HG03045 (cell line): ENCODE results near the gene C1orf35.

ENCODE experiments used
- ATAC-seq: cut with Tn5 transposase; IDR thresholded peaks from one replicate; pipeline ENCODE4 v1.9.1; 2021; ENCODE audit warnings: mild to moderate bottlenecking, moderate library complexity; ENCODE audit not compliant: unreplicated experiment

The C1orf35 gene

DNA sequence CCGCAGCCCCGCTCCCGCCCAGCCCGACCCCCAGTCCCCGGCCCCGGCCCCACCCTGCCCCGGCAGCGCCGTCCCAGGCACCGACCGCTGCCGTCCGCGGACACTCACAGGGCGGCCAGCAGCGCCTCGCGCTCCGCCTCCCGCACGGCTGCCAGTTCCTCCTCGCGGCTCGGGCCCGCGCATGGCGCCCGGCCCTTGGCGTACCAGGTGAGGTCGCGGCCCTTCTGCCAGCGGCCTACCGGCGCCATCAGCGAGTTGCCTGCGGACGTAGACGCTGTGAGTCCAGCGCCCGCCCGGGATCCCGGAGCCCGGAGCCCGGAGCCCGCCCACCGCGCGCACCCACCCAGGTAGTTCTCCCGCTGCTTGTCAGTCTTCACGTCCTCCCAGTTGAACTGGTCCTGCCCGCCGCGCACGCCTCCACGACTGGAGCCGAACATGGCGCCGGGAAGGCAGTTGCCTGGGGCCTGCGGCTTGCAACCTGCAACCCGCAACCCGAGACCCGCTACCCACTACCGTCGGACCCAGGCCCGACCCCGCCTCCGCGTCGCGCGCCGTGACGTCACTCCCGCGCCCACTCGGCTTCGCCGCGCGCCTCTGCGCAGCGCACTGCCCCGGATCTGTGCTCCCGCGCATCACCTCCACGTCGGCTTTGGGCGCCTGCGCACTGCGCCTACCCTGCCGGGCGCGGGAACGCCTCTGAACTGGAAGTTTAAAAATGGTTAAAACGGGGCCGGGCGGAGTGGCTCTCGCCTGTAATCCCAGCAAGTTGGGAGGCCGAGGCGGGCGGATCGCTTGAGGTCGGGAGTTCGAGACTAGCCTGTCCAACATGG is at the start of gene C1orf35:
Gene C1orf35 (minus strand): TSS at position 535 of the 830 bp plus-strand sequence. CDS start 98 bp downstream, at position 437.
- peak; percentile 68 for ATAC-seq

DNA sequence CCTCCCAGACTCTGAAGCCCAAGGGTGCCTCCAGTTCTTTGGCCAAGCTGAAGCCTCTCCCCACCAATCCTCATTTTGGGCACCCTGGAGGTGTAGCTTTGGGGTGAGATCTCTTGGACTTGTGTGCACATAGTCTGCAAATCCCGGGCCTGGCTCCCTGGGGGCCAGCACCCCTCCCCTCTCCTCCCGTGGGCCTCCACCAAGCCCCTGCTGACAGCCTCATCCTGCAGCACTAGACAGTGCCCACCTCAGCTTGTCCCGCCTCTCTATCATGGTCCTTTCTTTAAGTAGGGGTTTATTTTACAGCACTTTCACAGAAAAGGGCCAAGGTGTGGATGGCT is 49.8 kb upstream of the C1orf35 start:
- ATAC-seq, result no peak

DNA sequence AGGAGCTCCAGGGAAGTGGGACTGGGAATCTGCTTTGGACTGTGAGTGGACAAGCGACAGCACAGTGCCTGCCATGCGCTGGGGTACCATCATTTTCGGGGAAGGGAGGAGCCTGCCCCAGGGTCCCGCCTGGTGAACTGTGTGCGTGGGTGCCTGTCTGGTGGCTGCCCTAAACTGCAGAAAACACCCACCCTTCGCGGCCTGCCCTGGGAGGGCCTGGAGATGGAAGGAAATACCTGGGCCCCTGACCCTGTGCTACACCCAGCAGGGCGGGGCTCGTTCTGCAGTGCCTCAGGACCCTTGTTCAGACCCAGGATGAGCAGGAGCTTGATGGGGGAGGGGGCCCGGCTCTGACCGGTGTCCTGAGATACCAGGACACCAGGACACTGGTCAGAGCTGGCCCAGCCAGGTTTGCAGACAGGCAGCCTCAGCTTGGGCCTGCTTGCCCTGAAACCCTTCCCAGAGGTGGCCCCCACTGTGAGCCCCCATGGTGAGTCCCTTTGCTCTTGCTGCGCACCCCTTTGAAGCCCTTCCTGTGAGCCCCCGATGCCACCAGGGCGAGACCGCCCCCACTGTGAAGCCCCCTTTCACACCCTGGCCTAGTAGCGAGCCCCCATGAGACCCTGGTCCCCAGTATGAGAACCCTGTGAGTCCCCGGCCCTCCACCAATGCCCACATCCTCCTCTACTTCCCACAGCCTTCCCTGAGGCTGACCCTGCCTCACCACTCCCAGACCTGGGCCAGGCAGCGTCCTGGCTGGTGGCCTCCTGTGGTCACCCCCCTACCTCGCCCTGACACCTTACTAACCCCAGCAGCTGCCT is 49.2 kb upstream of the C1orf35 start:
- ATAC-seq, result no peak

DNA sequence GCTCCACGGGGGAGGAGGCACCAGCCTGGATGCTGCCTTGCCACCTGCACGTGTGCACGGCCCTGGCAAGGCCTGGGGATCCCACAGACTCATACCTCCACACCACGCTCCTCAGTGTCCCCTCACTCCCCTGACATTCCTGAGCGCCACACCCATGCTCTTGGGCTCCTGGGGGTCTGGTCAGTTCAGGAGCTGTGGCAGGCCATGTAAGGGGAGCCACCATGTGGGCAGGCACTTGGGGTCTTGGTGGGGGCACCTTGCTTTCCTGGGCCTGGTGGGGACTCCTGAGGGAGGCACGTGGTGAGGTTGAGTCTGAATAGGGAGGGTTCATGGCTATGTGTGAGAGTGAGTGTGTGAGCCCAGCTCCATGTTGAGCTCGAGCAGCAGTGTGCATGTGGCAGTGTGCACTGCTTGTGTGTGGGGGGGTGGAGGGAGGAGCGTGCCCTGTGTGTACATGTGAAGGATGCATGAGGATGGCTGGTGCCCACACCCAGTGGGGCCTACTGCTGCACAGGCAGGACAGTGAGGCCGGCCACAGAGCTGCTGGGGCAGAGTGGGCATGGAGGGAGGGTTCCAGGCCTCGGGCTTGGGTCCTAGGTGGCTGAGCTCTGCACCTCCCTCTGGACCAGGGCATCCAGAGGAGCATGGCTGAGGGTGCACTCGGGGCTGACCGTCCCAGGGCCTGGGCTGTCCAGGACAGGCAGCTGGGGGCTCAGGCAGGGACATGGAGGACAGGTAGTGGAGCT is 48.2 kb upstream of the C1orf35 start:
- no peak for ATAC-seq

DNA sequence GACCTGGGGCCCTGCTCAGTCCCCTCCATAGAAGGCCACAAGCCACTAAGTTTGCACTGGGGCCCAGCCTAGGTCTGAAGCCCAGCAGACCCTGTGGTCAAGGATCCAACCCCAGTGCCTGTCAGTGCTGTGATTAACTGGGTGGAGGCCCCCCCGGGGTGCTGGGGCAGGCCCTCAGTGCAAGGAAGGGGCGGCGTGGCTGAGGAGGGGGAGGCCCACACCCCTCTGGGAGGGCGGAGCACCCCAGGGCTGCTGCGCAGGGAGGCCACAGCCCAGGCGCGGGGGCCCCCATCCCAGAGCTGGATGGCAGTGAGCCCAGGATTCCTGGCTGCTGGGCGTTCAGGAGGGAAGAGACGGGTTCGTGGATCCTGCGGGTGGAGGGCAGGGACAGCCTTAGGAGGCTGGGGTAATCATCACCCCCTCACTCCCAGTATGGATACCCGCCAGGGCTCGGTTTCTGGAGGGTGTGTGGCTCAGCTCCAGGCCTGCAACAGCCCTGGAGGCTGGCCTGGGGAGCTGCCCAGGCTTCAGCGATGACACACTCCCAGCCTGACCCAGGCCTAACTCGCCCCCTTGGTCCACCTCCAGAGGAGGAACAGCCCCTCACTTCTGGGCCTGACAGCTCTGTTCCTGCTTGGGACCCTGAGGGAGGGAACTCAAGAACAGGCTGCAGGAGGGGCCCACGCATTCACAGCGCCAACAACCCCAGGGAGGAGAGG is 47.5 kb upstream of the C1orf35 start:
- no peak for ATAC-seq

DNA sequence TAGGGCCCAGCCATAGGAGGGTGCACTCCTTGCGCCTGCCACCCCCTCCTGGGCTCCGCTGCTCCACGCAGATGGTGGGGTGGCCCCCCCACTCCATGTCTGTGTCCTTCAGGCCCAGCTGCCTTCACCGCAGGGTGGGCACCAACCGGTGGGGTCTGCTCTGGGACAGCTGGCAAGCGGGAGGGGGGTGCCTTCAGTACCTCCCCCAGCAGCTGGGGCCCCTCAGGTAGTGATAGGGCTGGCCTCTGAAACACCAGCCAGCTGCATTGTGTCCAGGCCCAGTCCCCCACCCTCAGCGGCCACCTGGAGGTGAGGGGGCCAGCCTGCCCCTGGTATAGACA is 47.0 kb upstream of the C1orf35 start:
- no peak for ATAC-seq

DNA sequence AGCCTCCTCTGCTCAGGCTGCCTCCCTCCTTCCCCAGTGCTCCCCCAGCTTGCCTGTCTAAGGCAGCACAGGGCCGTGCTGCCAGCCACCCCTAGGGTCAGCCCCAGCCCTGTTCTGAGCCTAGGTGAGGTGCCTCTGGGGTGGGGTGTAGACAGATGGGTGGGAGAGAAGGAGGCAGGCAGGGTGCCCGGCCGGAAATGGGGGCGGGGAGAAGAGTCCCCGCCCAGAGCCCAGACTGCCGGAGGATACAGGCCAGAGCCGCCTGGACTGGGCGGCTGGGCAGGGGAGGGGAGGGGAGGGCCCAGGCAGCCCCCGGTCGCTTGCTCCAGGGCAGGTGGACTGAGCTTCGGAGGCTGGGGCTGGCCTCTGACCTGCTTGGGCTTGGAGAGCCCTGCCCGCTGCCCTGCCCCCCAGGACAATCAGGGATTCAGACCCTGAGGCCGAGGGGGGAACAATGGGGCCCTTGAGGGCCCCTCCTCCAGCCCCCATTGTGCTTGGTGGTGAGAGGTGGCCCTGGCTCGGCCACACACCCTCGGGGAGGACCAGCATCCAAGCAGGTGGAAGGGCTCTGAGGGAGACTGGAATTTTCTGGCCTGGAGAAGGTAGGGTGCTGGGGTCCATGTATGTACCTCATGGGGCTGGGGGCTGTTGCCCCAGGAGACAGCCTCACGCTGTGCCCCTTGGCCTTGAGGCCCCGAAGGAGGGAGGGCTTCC is 46.4 kb upstream of the C1orf35 start, which contains the start of gene GJC2:
Gene GJC2 (plus strand): TSS at position 525 of the 714 bp plus-strand sequence. CDS start 7,829 bp downstream, outside the sequence.
- no peak for ATAC-seq

DNA sequence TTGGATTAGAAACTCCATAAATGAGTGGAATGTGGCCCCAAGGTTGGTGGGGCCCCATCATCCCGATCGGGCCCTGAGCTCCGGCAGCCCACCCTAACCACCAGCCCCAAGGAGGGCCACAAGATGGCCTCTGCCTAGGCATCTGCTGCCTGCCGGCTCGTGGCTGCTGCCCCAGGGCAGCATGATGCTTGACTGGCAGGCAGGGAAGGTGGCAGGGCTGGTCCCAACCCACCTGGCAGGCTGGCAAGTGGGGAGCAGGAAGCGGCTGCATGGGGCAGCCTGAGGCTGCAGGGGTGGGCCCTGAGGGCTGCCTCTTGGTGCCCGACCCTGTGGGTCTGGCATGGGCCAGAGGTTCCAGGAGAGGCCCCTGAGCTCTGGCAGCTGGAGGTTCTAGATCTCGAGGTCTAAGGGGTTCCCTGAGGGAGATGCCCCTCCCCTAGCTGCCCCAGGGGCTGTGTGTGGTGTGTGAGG is 45.8 kb upstream of the C1orf35 start:
- no peak for ATAC-seq

DNA sequence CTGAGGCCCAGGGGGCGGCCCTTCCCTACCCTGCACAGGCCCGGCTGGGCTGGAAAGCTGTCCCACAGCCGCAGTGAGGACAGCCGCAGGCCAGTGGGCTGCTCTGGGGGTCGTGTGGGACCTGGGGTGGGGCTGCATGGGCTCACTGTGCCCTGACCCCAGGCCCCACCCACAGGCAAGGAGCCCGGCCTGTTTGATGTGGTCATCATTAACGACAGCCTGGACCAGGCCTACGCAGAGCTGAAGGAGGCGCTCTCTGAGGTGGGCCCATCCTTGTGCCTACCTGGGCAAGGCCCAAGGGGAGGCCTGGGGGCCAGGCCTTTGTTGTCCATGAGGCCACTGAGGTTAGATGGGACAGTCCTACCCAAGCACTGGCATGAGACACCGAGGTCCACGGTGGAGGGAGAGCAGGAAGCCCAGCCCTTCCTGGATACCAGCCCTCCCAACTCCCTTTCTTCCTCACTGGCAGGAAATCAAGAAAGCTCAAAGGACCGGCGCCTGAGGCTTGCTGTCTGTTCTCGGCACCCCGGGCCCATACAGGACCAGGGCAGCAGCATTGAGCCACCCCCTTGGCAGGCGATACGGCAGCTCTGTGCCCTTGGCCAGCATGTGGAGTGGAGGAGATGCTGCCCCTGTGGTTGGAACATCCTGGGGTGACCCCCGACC is 45.2 kb upstream of the C1orf35 start:
- ATAC-seq, result no peak

DNA sequence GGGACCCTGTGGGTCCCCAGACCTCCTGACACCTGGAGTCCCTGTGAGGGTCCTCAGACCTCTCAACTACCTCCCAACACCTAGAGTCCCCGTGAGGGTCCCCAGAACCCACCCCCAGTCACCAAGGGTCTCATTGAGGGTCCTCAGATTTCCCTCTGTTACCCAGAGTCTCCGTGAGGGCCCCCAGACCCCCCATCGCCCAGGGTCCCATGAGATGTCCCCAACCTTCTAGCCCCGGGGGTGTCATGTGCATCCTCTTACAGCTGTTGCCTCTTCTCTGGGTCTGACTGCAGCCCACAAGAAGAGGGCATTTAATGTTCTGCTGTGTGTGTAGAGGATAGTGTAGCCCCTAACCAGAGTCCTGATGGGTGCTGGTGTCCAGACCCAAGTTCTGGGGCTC is 44.6 kb upstream of the C1orf35 start:
- ATAC-seq, result no peak

DNA sequence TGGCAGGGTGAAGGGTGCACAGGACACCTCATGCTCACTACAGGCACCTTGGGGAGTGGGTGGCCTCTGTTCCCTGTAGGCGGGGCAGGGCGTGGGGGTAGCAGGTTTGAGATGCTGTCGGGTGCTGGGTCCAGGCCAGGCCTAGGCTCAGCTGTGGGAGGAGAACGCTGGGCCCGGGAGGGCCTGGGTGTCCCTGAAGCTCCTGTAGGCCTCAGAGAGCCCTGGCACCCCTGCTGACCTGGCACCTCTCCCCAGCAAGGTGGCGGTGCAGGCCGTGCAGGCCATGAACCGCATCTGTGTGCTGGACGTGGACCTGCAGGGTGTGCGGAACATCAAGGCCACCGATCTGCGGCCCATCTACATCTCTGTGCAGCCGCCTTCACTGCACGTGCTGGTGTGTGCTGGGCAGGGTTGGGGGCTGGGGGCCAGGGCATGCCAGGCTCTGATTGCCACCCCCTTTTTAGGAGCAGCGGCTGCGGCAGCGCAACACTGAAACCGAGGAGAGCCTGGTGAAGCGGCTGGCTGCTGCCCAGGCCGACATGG is 44.1 kb upstream of the C1orf35 start:
- no peak for ATAC-seq

DNA sequence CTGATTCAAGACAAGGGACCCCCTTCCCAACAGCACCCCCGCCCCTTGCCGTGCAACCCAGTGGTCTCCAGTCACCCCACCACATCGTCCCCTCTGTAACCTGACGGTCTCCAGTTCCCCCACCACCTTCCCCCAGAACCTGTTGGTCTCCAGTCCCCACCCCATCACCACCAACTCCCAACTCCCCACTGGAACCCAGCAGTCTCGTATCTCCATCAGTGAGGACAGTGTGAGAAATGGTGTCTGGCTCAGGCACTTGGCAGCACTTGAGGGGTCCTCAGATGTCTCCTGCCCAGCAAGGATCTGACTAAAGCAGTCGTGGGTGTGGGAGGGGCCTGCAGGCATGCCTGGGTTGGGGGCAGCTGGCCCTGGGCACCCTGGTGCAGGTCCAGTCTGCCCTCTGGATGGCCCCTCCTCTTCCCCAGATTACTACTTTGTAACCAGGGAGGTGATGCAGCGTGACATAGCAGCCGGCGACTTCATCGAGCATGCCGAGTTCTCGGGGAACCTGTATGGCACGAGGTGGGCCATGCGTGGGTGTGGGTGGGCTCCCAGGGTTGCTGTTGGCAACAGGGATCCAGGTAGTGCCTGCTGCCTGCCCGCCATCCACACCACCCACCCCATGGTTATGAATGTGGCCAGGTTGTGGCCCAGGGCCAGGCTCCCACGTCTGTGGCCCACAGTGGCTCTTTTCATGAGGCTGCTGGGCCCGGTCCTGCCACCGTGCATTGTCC is 43.5 kb upstream of the C1orf35 start:
- no peak for ATAC-seq

DNA sequence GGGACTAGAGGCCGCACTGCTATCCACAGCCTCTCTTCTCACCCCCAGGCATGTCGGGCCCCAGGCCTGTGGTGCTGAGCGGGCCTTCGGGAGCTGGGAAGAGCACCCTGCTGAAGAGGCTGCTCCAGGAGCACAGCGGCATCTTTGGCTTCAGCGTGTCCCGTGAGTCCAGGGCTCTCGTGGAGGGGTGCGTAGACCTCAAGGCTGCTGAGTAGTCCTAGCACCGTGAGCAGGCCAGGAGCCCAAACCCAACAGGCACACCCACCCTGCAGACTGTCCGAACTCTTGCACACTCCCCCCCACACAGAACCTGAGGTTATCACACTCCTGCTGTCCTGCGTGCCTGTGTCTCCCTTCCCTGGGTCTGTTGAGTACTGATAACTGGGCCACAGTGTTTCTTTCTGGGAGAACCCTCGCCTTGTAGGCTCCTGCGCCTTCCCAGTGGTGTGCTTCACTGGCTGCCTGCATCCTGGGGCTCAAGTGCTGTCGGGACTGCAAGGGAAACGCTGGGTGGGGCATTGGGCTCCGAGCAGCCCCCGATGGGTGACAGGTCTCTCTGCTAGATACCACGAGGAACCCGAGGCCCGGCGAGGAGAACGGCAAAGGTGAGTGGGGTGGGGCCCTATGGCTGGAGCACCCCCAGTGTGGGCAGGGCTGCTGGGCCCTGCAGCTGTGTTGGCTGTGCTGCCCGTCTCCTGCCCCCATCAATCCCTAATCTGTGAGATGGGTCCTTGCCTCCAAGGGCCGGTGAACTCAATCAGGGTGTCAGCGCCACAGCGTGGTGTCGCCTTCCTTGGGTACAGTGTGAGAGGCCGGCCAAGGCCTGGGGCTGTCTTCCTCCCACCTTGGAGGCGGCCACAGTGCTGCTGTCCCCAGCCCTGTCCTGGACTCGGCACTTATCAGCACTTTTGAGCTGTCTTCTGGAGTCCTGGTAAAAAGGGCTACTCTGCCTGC is 42.6 kb upstream of the C1orf35 start:
- ATAC-seq, result no peak

DNA sequence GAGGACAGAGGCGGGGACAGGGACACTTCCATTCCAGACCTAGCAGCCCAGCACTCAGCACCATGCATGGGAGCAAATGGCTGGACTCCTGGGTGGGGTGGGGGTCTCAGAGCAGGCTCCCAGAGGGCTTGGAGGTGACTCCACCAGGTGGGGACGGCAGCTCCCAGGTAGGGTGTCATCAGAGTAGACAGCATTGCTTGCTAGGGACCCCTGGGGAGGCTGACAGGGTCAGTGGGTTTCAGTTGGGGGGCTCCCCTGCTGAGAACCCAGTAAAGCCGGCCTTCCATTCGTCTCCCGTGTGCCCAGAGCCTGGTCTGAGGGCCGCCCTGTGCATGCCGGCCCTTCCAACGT is 41.8 kb upstream of the C1orf35 start:
- ATAC-seq, result no peak

DNA sequence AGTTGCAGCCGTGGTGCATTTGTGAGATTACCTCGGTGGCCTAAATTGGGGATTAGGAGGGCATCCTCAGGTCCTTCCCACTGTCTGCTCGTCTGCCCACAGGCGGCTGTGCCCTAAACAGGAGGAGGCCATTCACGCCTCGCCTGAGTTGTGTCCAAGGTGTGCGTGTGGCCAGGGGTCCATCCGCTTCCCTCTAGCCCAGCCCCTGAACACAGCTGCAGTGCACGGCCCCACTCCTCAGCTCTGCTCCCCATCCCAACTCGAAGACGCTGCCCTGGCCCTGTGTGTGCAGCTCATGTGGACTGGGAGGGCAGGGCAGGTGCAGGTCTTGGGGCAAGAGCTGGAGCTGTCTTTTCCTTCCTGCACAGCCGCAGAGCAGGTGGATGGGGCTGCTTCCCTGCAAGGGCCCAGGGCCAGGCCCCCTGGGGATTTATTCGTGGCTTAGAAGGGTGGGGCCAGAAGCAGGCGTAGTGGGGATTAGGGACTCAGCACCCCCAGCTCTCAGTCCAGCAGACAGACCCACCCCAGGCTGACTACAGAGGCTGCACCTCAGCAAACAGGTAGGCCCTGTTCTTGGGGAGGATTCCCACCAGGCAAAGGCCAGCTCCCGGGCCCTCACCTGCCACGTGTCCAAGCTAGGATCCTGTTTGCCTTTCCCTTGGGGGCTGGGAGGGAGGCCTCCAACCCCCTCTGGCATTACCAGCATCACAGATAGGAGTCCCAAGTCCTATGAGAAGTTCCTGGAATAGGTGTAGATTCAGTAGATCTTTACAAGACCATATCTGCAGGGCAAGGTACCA is 41.3 kb upstream of the C1orf35 start:
- no peak for ATAC-seq

DNA sequence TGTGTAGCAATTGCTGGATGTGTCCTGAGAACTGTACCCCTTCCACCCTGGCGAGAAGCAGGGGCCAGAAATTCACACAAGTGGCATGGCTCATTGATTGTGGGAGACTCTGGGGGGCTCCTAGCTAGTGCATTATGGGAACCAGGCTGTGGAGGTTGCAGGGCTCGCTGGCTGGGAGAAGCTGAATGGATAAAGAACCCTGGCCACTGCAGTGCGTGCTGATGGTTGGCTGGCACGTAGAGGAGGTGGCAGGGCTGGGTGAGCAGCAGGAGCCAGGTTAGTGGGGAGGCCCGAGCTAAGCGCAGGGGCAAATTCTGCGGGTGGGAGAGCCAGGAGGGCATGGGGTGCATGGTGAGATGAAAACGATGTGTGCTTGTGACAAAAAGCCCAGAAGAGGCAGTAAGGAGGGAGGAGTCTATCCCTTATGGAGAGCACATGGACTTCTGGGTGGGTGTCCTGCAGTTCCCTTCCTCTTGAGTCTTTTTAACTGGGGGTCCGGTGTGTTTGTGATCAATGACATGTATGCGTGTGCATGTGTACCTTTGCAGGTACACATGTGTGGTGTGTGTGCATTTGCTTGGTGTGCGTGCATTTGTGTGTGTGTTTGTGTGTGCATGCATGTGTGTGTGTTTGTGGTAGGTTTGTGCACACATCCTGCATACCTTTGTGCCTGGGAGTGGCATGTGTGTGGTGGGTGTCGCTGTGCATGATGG is 40.5 kb upstream of the C1orf35 start:
- ATAC-seq, result no peak
